GM13977 (cell line): ENCODE measurements around the gene VENTX.

ENCODE experiments used
- DNase-seq: peaks from one replicate; pipeline ENCODE4 v3.0.0; 2012; ENCODE audit warnings: low spot score
- CTCF ChIP-seq: IDR thresholded peaks from 2 replicates; pipeline ENCODE4 v1.5.1; 2012; ENCODE audit warnings: mild to moderate bottlenecking, control low read depth; ENCODE audit not compliant: insufficient read depth; ENCODE audit errors: extremely low read depth, missing control alignments
- in situ Hi-C: fragments of 300-500 bp; cut with MboI; formaldehyde crosslinking; loops from one replicate; pipeline ENCODE4 v1.12.0; 2022; ENCODE audit warnings: low sequenced_read_pairs, low pct_unique_long_range_greater_than_20kb, mixed read lengths, inconsistent platforms; ENCODE audit not compliant: unreplicated experiment

Gene VENTX

GRCh38 chr10:133211141-133211830, 26.4 kb upstream of the VENTX start:
- no peak for DNase-seq
- in situ Hi-C loops: no loop called here
- TF ChIP-seq CTCF: no peak

- in situ Hi-C loops: no loop called here
- no peak for DNase-seq
- TF ChIP-seq CTCF: no peak
Measured at GRCh38 chr10:133211959-133212852, 25.4 kb upstream of the VENTX start.

- in situ Hi-C loops: no loop called here
- no peak for DNase-seq
- no peak for TF ChIP-seq CTCF
Measured at GRCh38 chr10:133212853-133213494, 24.7 kb upstream of the VENTX start.

- in situ Hi-C loops: no loop called here
- DNase-seq: no peak
- TF ChIP-seq CTCF: no peak
Measured at GRCh38 chr10:133213641-133214467, 23.8 kb upstream of the VENTX start.

- in situ Hi-C loops: no loop called here
- no peak for DNase-seq
- no peak for TF ChIP-seq CTCF
Measured at GRCh38 chr10:133214468-133215410, 22.9 kb upstream of the VENTX start.
